Measurements from ENCODE around the gene ARHGEF39.

The ARHGEF39 gene

DNA sequence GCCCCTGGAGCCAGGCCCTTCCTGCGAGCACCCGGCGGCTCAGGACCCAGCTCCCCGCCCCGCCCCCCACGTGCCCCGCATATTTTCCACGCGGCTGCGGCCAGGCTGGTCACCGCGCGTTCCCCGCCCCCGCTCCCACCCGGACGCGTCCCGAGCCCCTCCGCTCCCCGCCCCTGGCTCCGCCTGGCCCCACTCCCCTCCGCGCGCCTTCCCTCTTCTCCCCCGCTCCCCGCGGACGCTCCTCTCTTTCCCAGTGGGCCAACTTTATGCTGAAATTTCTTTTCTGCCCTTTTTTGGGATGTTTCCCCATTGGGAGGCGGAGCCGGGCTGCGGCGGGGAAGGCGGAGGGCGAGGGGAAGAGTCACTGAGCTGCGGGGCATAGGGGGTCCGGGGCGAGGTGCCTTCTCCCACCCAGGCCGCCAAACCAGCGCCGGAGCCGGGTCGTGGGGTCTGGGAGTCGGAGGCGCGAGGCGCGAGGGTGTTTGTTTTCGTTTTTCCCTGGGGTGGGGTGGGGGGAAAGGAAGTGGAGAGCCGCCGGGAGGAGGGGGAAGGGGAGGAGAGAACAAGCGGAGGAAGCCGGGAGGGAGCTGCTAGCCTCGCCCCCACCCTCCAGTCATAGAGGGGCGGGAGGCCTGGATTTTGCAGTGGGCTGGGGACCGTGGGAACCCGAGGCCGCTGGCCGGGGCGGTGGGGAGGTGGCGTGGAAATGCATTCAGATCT lies 25.8 kb upstream of the ARHGEF39 start:
- no peak for DNase-seq

DNA sequence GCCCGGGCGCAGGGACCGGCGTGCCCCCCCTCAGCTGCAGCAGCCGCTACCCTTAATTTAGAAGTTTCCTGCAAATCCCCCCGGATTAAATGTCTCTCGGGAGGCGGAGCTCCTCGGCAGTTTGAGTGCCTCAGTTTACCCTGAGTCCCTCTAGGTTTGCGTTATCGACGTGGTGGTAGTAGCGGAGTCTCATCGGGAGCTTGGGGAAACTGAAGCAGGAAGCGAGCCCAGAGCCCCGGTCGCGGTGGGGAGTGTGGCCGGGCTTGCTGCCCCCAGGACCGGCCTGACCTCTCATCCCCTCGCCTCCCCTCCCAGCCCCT lies 25.3 kb upstream of the ARHGEF39 start:
- no peak for DNase-seq

DNA sequence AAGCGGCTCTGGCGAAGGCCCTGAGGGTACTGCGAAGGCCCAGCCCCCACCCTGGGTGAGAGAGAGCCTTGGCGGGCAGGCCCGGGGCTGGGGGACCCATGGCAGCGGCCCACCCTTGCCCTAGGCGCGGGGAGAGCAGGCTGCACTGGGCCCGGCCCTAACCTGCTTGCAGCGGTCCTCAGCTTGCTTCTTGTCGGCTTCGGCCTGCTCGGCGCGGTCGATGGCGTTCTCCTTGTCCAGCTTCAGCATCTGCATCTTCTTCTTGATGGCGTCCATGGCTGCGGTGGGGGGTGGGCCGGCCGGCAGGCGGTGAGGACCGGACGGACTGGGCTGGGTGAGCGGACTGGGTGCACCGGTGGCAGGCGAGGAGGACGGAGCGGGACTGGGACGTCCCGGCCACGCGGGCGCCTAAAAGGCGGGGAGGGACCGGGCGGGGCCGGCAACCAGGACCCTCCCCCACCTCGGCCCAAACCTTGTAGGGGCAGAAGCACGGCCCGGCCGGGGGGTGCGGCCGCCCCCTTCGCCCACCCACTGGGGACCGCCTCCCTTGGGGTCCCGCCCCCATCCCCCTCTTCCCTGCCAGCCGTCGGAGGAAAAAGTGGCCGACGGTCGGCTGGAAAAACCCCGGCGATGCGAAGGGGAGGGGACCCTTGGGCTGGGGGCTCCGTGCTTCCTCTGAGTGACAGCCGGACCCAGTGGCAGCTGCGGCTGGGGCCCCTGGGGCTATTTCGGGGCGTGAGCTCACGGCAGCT lies 24.7 kb upstream of the ARHGEF39 start, which contains the start of gene TPM2:
TPM2 (minus strand) TSS at position 384 of the 752 bp plus-strand sequence; CDS start at position 276, 108 bp downstream.
- no peak for DNase-seq

DNA sequence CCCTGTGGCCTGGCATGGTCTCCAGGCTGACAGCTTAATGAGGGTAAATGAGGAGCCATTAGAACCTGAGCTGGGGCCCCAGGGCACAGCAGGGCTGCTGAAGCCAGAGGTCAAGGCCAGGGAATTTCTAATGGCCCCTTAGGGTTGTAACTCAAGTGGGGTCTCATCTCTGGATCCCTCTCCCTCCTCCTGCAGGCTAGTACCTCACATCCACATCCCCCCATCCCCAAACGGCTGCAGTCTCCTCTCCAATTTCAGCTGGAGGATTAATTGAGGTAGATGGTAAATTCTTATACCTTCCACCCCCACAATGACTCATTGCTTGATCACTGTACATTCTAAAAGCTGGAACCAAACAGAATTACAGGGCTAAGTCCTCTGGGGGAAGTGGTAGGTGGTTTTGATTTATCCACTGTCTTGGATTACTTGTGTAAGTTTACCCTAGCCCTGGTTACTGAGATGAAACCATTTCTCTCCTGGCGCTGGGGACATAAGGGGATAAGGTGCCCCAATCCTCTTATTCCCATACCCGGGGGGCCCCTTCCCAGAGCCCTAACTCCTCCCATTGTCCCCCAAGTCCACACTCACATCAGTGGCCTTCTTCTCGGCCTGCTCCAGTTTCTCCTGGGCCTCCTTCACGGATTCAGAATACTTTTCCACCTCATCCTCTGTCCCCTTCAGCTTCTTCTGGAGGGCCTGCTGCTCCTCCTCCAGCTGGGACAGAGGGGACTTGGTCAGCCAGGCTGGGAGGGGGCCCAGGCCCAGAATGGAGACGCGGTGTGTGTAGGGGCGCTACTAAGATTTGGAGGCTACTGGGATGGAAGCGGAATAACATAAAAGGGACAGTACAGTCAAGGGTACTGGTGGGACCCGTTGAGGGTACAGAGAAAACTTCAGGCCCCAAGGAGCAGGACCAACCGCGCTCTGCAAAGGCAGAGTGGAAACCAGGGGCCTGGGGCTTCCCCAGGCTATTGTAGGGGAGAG lies 23.9 kb upstream of the ARHGEF39 start:
- DNase-seq: no peak

DNA sequence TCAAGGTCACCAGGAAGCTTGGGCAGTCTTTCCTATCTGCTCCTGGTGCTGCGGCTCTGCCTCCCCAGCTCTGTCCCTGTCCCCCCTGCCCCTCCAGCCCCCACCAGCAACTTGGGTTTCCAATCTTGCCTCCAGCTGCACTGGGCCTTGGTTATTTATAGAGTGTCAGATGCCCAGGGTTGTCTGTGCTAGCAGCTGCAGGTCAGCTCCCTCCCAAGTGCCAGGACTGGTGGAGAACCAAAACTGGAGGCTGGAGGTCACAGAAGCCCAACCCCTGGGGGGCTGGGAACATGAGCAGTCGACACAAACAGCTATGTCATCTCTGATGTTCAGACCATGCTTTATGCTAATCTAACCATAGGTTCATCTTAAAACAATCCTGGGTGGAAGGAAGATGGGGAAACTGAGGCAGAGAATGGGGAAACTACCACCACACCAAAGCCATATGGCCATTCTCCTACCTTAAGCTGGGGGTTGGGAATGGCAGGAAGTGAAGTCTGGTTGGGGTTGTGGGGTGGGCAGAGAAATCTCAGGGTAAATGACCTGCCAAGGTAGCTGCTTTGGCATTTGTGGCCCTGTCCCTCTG lies 23.1 kb upstream of the ARHGEF39 start:
- no peak for DNase-seq

DNA sequence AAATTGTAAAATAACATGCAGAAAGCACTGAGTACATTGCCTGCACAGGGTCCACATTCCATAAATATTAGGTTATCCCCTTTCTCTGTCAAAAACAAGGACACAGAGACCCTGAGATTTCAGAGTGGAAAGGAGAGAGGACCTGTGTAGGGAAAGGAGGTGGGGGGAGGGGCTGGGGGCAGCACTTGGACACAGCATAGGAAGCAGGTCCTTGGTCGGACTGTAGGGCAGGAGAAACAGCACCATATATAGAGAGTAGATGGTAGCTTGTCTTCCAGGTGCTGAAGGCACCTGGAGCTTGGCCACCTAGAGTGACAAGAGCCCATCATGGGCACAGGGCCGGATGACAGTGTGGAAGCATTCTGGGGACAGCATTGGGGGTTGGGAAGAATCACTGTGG lies 22.3 kb upstream of the ARHGEF39 start:
- no peak for DNase-seq

DNA sequence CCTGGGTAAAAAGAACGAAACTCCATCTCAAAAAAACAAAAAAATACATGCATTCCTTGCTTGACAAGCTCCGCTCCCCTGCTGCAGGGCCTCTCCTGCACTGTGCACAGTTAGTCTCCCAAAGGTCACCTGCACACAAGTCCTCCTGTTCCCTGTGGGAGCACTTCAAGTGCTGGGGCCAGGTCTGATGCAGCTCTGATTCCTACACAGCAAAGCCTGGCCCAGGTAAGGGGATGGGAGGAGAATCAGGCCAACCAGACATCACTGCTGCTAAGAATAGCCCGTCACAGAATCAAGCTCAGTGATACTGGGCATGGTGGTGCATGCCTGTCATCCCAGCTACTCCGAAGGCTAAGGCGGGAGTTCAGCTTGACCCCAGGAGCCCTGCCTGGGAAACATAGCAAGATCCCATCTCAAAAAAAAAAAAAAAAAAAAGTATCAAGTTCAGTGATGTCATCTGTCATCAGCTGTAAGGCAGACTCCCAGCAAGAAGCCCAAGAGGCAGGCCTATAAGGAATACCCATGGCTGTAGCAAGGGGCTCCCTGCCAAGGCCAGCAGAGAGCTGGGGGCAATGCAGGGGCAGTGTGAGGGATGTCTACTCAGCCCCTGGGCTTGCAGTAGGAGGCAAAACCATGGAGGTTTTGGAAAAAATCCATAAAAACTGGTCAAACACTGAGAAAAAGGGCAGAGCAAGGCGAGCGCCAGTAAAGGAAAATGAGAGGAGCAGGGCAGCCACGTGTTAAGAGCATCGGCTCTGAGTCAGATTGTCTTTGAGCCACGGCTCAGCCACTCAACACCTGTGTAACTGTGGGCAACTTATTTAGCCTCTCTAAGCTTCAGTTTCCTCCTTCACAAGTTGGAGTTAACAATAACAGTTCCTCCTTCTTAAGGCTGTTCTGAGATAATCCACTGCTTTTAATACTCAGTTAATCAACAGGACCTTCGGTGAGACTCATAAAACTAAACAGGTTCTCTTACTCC lies 21.5 kb upstream of the ARHGEF39 start:
- no peak for DNase-seq

DNA sequence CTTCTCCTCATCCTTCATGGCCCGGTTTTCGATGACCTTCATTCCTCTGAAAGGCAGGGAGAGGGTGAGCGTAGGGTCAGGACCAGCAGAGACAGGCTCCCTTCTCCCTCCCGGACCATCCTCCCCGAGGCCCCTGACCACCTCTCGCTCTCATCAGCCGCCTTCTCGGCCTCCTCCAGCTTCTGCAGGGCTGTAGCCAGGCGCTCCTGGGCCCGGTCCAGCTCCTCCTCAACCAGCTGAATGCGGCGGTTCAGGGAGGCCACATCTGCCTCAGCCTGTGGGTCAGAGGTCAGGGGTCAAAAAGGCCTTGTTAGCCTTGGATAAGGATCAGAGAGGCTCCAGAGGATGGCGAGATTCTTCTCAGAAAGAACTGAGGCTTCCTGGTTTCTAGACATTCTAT lies 20.5 kb upstream of the ARHGEF39 start:
- DNase-seq: no peak

DNA sequence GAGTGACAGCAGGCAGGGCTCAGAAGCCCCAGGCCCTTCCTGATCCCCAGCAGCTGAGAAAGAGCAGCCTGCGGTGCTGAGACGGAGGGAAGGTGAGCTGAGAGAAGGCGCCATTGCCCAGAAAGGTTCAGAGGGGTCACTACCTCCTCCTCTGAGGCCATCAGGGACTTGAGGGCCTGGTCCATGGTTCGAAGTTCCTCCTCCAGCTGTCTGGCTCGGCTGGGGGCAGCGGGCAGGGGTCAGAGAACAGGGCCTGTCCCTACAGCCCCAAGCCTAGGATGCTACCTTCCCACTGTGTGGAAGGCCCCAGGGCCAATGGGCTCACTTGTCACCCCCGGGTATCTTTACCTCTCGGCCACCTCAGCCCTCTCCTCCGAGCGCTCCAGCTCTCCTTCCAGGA lies 19.9 kb upstream of the ARHGEF39 start:
- DNase-seq: no peak

DNA sequence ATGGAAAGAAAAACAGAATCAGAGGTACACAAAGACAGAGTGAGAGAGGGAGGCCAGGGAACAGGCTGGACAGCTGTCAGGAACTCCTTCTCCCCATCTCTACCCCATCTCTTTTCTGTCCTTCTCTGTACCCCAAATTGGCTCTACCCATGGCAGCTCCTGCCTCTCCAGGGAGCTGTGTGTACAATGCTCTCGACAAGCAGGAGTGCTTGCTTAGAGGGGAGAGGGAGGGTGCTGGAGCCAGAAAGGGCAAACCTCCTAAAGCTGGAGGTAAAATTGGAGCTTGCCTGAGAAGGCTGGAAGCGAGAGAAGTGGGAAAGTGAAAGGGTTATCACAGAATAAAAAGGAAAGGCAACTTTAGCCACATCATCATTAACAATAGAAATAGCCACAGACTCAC lies 18.3 kb upstream of the ARHGEF39 start:
- DNase-seq: no peak

DNA sequence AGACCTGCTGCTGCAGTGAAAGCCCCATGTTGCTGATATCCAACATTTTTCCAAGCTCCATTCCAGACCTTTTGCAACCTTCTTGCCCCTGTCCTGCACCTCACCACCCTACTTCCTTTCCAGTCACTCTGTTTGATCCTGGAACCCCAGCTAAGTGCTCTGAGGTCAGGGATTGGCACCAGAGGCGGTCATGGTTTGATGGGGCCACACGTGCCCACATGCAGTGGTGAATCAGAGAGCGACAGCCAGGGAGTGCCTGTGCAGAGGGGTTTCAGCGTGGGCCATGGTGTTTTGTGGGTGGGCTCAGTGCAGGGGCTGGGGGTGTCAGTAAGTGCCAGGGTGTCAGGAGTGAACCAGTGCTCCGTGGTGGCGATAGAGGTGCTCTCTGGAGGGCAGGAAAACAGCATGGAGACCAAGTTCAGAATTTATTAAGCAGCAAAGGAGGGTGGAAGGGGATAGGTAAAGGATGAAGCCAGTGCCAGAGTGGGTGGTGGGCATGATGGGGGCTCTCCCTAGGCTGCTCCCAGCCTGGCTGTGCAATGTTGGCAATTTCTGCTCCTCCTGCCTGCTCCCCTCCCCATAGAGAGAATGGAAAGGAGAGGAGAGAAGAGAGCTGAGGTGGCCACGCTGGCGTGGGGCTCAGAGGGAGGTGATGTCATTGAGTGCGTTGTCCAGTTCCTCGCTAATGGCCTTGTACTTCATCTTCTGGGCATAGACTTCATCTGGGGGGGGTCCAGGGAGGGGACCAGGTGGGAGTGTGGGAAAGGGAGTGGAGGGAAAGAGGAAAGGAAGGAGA lies 17.7 kb upstream of the ARHGEF39 start:
- DNase-seq: no peak

DNA sequence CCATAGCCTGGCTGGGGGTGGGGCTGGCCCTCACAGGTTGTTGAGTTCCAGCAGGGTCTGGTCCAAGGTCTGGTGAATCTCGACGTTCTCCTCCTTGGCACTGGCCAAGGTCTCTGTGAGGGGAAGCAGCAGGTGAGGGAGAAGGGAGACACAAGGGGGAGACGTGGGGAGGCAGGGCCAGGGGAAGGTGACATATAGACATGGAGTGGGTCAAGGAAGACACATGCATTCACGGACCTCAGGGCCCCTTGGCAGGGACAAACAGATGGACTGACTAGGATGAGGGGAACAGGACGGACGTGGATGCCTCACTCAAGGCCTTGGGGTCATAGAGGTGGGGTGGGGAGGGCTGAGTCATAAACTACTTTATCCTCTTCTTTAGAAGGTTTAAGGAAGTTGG lies 17.1 kb upstream of the ARHGEF39 start:
- no peak for DNase-seq

DNA sequence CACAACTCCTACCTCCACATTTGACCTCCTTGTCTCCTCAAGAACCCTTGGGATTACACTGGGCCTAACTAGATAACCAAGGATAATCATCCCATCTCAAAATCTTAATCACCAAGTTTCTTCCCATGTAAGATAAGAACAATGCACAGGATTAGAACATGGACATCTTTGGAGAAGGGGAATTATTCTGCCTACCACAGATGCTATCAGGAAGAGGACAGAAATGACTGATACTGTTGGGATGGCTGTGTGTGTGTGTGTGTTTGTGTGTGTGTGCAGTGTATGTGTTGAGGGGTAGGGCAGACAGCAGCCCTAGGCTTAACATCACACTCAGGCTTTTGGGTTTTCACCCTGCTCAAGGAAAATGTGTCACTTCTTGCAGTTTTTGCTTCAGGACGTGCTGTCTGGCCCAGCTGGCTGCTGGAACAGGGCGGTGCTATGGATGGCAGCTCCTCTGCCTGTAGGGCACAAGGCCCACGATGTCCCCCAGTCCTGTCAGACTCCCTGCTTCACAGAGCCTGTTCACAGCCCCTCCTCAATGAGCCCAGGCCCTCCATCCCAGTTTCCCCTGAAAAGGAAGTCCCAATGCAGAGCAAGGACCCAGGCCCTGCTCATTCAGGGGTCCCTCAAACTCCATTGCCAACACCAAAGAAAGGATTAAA lies 16.5 kb upstream of the ARHGEF39 start:
- DNase-seq: no peak

DNA sequence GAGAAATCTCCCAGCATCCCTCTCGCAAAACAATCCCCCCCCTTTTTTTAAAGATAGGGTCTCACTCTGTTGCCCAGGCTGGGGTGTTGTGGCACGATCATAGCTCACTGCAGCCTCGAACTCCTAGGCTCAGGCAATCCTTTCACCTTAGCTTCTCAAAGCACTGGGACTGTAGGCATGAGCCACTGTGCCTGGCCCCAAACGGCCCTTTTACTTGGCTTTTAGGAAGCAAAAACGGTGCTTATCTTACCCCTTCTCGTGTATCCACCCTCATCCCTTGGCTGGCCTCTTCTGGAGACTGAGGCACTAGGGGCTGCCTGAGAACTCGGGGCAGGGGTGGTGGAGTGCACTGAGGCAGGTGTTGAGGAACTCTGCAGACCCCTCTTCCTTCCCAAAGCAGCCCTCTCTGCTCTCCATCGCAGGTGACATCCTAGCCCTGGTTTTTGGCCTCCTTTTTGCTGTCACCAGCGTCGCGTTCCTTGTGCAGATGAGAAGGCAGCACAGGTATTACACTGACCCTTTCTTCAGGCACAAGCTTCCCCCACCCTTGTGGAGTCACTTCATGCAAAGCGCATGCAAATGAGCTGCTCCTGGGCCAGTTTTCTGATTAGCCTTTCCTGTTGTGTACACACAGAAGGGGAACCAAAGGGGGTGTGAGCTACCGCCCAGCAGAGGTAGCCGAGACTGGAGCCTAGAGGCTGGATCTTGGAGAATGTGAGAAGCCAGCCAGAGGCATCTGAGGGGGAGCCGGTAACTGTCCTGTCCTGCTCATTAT lies 15.5 kb upstream of the ARHGEF39 start:
- DNase-seq: no peak

DNA sequence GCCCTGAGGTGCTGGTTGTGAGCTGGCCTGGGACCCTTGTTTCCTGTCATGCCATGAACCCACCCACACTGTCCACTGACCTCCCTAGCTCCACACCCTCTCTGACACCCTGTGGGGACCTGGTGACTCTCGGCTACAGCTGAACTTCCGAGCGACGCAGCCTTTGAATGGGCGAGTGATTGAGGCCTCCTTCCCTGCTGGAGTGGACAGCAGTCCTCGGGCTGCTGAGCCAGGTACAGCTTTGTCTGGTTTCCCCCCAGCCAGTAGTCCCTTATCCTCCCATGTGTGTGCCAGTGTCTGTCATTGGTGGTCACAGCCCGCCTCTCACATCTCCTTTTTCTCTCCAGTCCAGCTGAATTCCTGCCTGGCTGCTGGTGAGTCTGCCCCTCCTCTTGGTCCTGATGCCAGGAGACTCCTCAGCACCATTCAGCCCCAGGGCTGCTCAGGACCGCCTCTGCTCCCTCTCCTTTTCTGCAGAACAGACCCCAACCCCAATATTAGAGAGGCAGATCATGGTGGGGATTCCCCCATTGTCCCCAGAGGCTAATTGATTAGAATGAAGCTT lies 14.9 kb upstream of the ARHGEF39 start:
- DNase-seq: no peak

DNA sequence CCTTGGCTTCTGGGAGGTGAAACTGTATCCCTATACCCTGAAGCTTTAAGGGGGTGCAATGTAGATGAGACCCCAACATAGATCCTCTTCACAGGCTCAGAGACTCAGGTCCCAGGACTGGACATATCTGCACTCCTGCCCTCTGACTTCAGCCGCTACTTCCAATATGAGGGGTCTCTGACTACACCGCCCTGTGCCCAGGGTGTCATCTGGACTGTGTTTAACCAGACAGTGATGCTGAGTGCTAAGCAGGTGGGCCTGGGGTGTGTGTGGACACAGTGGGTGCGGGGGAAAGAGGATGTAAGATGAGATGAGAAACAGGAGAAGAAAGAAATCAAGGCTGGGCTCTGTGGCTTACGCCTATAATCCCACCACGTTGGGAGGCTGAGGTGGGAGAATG lies 14.1 kb upstream of the ARHGEF39 start:
- DNase-seq: no peak

DNA sequence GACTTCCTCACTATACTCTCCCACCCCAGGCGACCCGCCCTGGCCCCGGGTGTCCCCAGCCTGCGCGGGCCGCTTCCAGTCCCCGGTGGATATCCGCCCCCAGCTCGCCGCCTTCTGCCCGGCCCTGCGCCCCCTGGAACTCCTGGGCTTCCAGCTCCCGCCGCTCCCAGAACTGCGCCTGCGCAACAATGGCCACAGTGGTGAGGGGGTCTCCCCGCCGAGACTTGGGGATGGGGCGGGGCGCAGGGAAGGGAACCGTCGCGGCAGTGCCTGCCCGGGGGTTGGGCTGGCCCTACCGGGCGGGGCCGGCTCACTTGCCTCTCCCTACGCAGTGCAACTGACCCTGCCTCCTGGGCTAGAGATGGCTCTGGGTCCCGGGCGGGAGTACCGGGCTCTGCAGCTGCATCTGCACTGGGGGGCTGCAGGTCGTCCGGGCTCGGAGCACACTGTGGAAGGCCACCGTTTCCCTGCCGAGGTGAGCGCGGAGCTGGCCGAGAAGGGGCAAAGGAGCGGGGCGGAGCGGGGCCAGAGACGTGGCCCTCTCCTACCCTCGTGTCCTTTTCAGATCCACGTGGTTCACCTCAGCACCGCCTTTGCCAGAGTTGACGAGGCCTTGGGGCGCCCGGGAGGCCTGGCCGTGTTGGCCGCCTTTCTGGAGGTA lies 10.9 kb upstream of the ARHGEF39 start:
- no peak for DNase-seq

DNA sequence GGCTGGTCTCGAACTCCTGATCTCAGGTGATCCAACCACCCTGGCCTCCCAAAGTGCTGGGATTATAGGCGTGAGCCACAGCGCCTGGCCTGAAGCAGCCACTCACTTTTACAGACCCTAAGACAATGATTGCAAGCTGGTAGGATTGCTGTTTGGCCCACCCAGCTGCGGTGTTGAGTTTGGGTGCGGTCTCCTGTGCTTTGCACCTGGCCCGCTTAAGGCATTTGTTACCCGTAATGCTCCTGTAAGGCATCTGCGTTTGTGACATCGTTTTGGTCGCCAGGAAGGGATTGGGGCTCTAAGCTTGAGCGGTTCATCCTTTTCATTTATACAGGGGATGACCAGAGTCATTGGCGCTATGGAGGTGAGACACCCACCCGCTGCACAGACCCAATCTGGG lies 10.2 kb upstream of the ARHGEF39 start:
- no peak for DNase-seq

DNA sequence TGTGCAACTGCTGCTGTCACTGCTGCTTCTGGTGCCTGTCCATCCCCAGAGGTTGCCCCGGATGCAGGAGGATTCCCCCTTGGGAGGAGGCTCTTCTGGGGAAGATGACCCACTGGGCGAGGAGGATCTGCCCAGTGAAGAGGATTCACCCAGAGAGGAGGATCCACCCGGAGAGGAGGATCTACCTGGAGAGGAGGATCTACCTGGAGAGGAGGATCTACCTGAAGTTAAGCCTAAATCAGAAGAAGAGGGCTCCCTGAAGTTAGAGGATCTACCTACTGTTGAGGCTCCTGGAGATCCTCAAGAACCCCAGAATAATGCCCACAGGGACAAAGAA lies 9.0 kb upstream of the ARHGEF39 start:
- DNase-seq: no peak

Measured in NCI-H446 treated with DMSO at 0.1 percent for 48 hours (cell line).